LNCAP (cell line): ENCODE measurements around the gene BAZ1B.

Experiments
- TF ChIP-seq, protein P1 (sequence below): fragments of 450-650 bp; IDR thresholded peaks from 2 replicates; pipeline ENCODE4 v1.5.1; 2017; ENCODE audit warnings: mild to moderate bottlenecking

Gene BAZ1B

DNA sequence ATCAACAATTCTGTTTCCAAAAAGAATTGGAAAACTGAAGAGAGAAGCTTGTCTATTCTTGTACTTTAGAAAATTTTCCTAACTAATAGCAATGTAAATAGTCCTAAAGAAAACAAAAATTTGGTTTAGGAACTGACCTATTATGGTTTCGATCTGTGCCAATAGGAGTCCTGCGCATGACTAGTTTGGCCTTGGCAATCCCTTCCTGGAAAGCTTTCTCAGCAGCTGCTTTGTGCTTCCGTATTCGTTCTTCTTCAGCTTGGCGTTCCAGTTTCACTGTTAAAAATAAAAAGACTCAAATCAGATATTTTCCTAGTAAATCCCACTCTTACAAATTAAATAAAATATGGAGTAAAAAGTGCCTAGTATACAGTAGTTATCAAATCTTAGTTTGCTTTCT is 51.9 kb downstream of the BAZ1B start:
- TF ChIP-seq, protein P1, sequence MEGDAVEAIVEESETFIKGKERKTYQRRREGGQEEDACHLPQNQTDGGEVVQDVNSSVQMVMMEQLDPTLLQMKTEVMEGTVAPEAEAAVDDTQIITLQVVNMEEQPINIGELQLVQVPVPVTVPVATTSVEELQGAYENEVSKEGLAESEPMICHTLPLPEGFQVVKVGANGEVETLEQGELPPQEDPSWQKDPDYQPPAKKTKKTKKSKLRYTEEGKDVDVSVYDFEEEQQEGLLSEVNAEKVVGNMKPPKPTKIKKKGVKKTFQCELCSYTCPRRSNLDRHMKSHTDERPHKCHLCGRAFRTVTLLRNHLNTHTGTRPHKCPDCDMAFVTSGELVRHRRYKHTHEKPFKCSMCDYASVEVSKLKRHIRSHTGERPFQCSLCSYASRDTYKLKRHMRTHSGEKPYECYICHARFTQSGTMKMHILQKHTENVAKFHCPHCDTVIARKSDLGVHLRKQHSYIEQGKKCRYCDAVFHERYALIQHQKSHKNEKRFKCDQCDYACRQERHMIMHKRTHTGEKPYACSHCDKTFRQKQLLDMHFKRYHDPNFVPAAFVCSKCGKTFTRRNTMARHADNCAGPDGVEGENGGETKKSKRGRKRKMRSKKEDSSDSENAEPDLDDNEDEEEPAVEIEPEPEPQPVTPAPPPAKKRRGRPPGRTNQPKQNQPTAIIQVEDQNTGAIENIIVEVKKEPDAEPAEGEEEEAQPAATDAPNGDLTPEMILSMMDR, result no peak

DNA sequence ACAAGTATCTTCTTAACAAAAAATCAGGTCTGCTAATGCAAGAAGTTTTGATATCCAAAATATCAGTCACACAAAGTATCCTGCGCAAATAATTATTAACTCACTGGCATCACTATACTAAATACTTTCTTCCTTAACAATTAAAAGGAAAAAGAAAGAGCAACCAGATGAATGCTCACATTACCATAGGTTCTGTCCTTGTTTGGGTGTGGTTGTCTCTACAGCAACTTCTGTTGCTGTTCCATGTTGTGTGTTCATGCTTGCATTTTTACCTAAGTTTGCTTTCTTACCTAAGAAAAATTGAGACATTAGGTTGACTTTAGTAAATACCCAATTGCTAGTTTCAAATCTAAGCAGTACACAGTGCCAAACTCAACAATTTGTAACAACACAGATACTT is 56.0 kb downstream of the BAZ1B start:
- TF ChIP-seq, protein P1, result no peak

DNA sequence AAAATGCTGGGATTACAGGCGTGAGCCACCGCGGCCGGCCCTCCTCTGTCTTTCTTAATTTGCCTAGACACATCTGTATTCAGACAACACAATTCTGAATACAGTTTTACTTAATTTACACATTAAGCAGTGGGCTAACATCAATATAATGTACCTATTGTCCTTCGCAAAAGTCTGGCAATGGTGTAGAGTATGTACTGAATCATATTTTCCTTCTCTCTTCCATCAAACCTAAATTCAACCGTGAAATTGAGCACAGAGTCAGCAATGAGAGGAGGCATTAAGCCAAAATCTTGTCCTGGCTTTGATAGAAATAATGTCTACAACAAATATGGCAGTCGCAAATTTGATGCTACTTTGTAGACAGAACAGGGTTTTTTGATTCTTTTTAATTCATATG is 58.1 kb downstream of the BAZ1B start:
- TF ChIP-seq, protein P1, result no peak

DNA sequence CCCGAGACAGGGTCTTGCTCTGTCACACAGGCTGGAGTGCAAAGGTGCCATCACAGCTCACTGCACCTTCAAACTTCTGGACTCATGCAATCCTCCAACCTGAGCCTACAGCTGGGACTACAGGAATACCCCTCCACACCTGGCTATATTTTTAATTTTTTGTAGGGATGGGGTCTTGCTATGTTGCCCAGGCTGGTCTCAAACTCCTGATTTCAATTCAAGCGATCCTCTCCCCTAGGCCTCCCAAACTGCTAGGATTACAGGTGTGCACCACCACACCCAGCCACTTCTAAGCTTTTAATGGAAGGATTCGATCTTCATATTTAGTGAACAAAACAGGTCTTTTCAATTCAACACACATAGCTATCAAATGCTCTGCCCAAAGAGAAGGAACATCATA is 58.8 kb downstream of the BAZ1B start:
- TF ChIP-seq, protein P1, result no peak

DNA sequence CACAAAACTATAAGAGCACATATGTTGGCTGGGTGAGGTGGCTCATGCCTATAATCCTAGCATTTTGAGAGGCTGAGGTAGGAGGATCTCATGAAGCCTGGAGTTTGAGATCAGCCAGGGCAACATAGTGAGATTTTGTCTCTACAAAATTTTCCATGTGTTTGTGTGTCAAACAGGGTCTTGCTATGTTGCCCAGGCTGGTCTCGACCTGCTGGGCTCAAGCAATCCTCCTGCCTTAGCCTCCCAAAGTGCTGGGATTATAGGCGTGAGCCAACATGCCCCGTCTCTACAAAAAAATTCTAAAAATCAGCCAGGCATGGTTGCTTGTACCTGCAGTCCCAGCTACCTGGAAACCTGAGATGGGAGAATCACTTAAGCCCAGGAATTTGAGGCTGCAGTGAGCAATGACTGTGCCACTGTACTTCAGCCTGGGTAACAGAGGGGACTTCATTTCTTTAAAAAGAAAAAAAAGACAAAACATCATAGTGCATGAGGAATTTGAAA is 60.3 kb downstream of the BAZ1B start:
- TF ChIP-seq, protein P1, result no peak

DNA sequence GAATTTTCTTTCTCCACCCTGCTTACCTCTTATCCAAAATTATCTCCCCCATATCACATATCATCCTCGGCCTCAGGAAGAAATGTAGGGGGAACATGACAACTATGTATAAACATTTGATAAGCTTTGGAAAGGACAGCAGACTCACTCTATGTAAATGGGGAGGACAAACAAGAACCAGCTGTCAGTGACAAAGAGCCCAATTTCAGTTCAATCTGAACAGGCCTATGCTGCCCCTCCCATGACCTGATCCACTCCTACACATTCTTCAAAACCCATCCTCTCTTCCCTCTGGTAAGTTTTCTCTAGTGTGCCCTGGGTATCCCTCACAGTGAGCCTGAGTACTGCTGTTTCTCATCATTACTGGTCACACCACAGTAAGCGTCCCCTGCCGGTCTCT is 67.7 kb downstream of the BAZ1B start:
- TF ChIP-seq, protein P1, result no peak

DNA sequence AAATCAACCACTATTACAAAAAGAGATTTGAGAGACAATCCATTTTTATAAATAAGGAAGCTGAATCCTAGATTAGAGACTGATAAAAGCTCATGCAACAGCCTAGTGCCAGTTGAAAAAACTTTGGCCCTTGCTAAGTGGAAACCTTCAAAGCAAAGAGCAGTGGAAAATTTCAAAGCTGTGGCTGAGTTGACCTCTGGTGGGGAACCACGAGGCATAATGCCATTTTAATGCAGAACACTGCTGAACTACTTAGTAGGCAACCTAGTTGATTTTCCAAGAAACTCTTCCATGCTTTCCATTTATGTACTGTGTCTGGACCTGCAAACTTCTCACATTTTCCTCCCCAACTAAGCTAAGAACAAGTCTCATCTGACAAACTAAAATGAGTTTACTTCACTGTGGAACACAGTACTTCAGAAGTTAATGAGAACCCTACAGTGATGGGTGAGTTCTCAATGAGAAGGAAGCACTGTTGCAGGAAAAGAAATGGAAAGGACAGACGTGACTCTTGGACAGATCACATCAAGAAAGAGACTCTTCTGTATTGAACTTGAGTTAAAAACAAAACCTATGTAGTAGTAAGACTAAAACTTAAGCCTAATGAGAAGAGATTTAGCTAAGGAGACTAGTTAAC is 69.0 kb downstream of the BAZ1B start:
- TF ChIP-seq, protein P1, result no peak
